ENCODE data around the gene TSPAN17.

TSPAN17 gene

GRCh38 chr5:176673651-176674583 lies 26.6 kb downstream of the TSPAN17 start:
- no peak for ATAC-seq (replicated peaks; ENCODE audit: extremely low read depth, poor library complexity, severe bottlenecking)
- H3K27ac Mint-ChIP-seq (ENCODE audit: low read depth), result no peak overlapping the region
- H3K4me3 Mint-ChIP-seq, result no peak overlapping the region
- peaks cover 5% of the 10 kb centered on the region for H3K4me1 Mint-ChIP-seq
- no peaks in the 10 kb centered on the region for H3K9me3 Mint-ChIP-seq
- H3K36me3 Mint-ChIP-seq (ENCODE audit: insufficient read depth), result no peaks in the 10 kb centered on the region
- H3K27me3 Mint-ChIP-seq, result peaks cover 56% of the 10 kb centered on the region
- no peak for DNase-seq (ENCODE audit: low spot score in 2 of 2)

GRCh38 chr5:176674799-176675198 lies 27.5 kb downstream of the TSPAN17 start:
- Mint-ChIP-seq H3K4me1 (peaks cover 5% of the 10 kb centered on the region), H3K27ac (ENCODE audit: low read depth) (no peak overlapping the region), H3K9me3 (no peaks in the 10 kb centered on the region), H3K4me3 (no peak overlapping the region), H3K27me3 (peaks cover 59% of the 10 kb centered on the region), H3K36me3 (ENCODE audit: insufficient read depth) (no peaks in the 10 kb centered on the region)
- ATAC-seq (replicated peaks; ENCODE audit: extremely low read depth, poor library complexity, severe bottlenecking) (no peak), DNase-seq (ENCODE audit: low spot score in 2 of 2) (no peak)

- Mint-ChIP-seq H3K4me1 (peaks cover 5% of the 10 kb centered on the region), H3K27me3 (peaks cover 61% of the 10 kb centered on the region), H3K4me3 (no peak overlapping the region), H3K27ac (ENCODE audit: low read depth) (no peak overlapping the region), H3K36me3 (ENCODE audit: insufficient read depth) (no peaks in the 10 kb centered on the region), H3K9me3 (no peaks in the 10 kb centered on the region)
- no peak for DNase-seq (ENCODE audit: low spot score in 2 of 2)
- ATAC-seq (replicated peaks; ENCODE audit: extremely low read depth, poor library complexity, severe bottlenecking), result no peak
Measured at GRCh38 chr5:176675676-176676360, 28.5 kb downstream of the TSPAN17 start.

GRCh38 chr5:176676361-176676824 lies 29.1 kb downstream of the TSPAN17 start:
- DNase-seq (ENCODE audit: low spot score in 2 of 2), result no peak
- peaks cover 60% of the 10 kb centered on the region for H3K27me3 Mint-ChIP-seq
- H3K36me3 Mint-ChIP-seq (ENCODE audit: insufficient read depth), result no peaks in the 10 kb centered on the region

GRCh38 chr5:176677209-176677939 lies 30.1 kb downstream of the TSPAN17 start:
- H3K36me3 Mint-ChIP-seq (ENCODE audit: insufficient read depth), result no peaks in the 10 kb centered on the region
- H3K9me3 Mint-ChIP-seq, result no peaks in the 10 kb centered on the region
- H3K27me3 Mint-ChIP-seq, result peaks cover 60% of the 10 kb centered on the region
- H3K4me1 Mint-ChIP-seq, result peaks cover 5% of the 10 kb centered on the region
- ATAC-seq (replicated peaks; ENCODE audit: extremely low read depth, poor library complexity, severe bottlenecking) (no peak), DNase-seq (ENCODE audit: low spot score in 2 of 2) (no peak)
- H3K27ac Mint-ChIP-seq (ENCODE audit: low read depth), result no peak overlapping the region
- no peak overlapping the region for H3K4me3 Mint-ChIP-seq

More at GRCh38 chr5:176676361-176676824, 29.1 kb downstream of the TSPAN17 start:
- no peaks in the 10 kb centered on the region for H3K9me3 Mint-ChIP-seq
- no peak overlapping the region for H3K27ac Mint-ChIP-seq (ENCODE audit: low read depth)
- no peak for ATAC-seq (replicated peaks; ENCODE audit: extremely low read depth, poor library complexity, severe bottlenecking)
- H3K4me3 Mint-ChIP-seq, result no peak overlapping the region
- H3K4me1 Mint-ChIP-seq, result peaks cover 5% of the 10 kb centered on the region

GRCh38 chr5:176678584-176678983 lies 31.3 kb downstream of the TSPAN17 start:
- H3K27ac Mint-ChIP-seq (ENCODE audit: low read depth), result no peak overlapping the region
- H3K4me3 Mint-ChIP-seq, result no peak overlapping the region
- DNase-seq (ENCODE audit: low spot score in 2 of 2) (no peak), ATAC-seq (replicated peaks; ENCODE audit: extremely low read depth, poor library complexity, severe bottlenecking) (no peak)
- H3K27me3 Mint-ChIP-seq, result peaks cover 66% of the 10 kb centered on the region
- H3K9me3 Mint-ChIP-seq, result no peaks in the 10 kb centered on the region
- no peaks in the 10 kb centered on the region for H3K36me3 Mint-ChIP-seq (ENCODE audit: insufficient read depth)
- peaks cover 5% of the 10 kb centered on the region for H3K4me1 Mint-ChIP-seq

- DNase-seq (ENCODE audit: low spot score in 2 of 2), result no peak
- Mint-ChIP-seq H3K27ac (ENCODE audit: low read depth) (no peak overlapping the region), H3K27me3 (peaks cover 71% of the 10 kb centered on the region), H3K9me3 (no peaks in the 10 kb centered on the region), H3K4me1 (peaks cover 3% of the 10 kb centered on the region), H3K4me3 (no peak overlapping the region), H3K36me3 (ENCODE audit: insufficient read depth) (no peaks in the 10 kb centered on the region)
- no peak for ATAC-seq (replicated peaks; ENCODE audit: extremely low read depth, poor library complexity, severe bottlenecking)
Measured at GRCh38 chr5:176679365-176680225, 32.3 kb downstream of the TSPAN17 start.

GRCh38 chr5:176680226-176680563 lies 32.9 kb downstream of the TSPAN17 start:
- ATAC-seq (replicated peaks; ENCODE audit: extremely low read depth, poor library complexity, severe bottlenecking) (no peak), DNase-seq (ENCODE audit: low spot score in 2 of 2) (no peak)
- Mint-ChIP-seq H3K4me3 (no peak overlapping the region), H3K36me3 (ENCODE audit: insufficient read depth) (no peaks in the 10 kb centered on the region), H3K27ac (ENCODE audit: low read depth) (no peak overlapping the region), H3K4me1 (no peaks in the 10 kb centered on the region), H3K27me3 (peaks cover 77% of the 10 kb centered on the region), H3K9me3 (peaks cover 4% of the 10 kb centered on the region)

- no peaks in the 10 kb centered on the region for H3K36me3 Mint-ChIP-seq (ENCODE audit: insufficient read depth)
- no peaks in the 10 kb centered on the region for H3K4me1 Mint-ChIP-seq
- H3K9me3 Mint-ChIP-seq, result peaks cover 5% of the 10 kb centered on the region
- H3K27me3 Mint-ChIP-seq, result peaks cover 85% of the 10 kb centered on the region
- ATAC-seq (replicated peaks; ENCODE audit: extremely low read depth, poor library complexity, severe bottlenecking) (no peak), DNase-seq (ENCODE audit: low spot score in 2 of 2) (no peak)
- H3K27ac Mint-ChIP-seq (ENCODE audit: low read depth), result no peak overlapping the region
- H3K4me3 Mint-ChIP-seq, result no peak overlapping the region
Measured at GRCh38 chr5:176682016-176682531, 34.8 kb downstream of the TSPAN17 start.

- H3K4me3 Mint-ChIP-seq, result no peak overlapping the region
- H3K9me3 Mint-ChIP-seq, result peaks cover 5% of the 10 kb centered on the region
- peaks cover 68% of the 10 kb centered on the region for H3K27me3 Mint-ChIP-seq
- no peak overlapping the region for H3K27ac Mint-ChIP-seq (ENCODE audit: low read depth)
- DNase-seq (ENCODE audit: low spot score in 2 of 2), result no peak
- H3K36me3 Mint-ChIP-seq (ENCODE audit: insufficient read depth), result no peaks in the 10 kb centered on the region
- no peak for ATAC-seq (replicated peaks; ENCODE audit: extremely low read depth, poor library complexity, severe bottlenecking)
- H3K4me1 Mint-ChIP-seq, result no peaks in the 10 kb centered on the region
Measured at GRCh38 chr5:176685010-176685409, 37.7 kb downstream of the TSPAN17 start.

- Mint-ChIP-seq H3K36me3 (ENCODE audit: insufficient read depth) (no peaks in the 10 kb centered on the region), H3K4me3 (no peak overlapping the region), H3K9me3 (peaks cover 5% of the 10 kb centered on the region), H3K27me3 (peaks cover 72% of the 10 kb centered on the region), H3K4me1 (no peaks in the 10 kb centered on the region), H3K27ac (ENCODE audit: low read depth) (no peak overlapping the region)
- DNase-seq (ENCODE audit: low spot score in 2 of 2) (no peak), ATAC-seq (replicated peaks; ENCODE audit: extremely low read depth, poor library complexity, severe bottlenecking) (no peak)
Measured at GRCh38 chr5:176687247-176687646, 40.0 kb downstream of the TSPAN17 start.

- peaks cover 72% of the 10 kb centered on the region for H3K27me3 Mint-ChIP-seq
- no peak overlapping the region for H3K27ac Mint-ChIP-seq (ENCODE audit: low read depth)
- no peaks in the 10 kb centered on the region for H3K4me1 Mint-ChIP-seq
- peaks cover 5% of the 10 kb centered on the region for H3K9me3 Mint-ChIP-seq
- H3K36me3 Mint-ChIP-seq (ENCODE audit: insufficient read depth), result no peaks in the 10 kb centered on the region
- ATAC-seq (replicated peaks; ENCODE audit: extremely low read depth, poor library complexity, severe bottlenecking) (no peak), DNase-seq (ENCODE audit: low spot score in 2 of 2) (no peak)
- H3K4me3 Mint-ChIP-seq, result no peak overlapping the region
Measured at GRCh38 chr5:176687881-176688280, 40.6 kb downstream of the TSPAN17 start.
